C4-2B (cell line): ENCODE results near the gene SRPK2.

ENCODE experiments used
- CTCF ChIP-seq: fragments of 450-650 bp; conservative IDR thresholded peaks from 2 replicates; pipeline ENCODE4 v1.5.1; 2017; ENCODE audit warnings: mild to moderate bottlenecking
- ZFX ChIP-seq: fragments of 450-650 bp; IDR thresholded peaks from 2 replicates; pipeline ENCODE4 v1.6.1; 2017

DNA sequence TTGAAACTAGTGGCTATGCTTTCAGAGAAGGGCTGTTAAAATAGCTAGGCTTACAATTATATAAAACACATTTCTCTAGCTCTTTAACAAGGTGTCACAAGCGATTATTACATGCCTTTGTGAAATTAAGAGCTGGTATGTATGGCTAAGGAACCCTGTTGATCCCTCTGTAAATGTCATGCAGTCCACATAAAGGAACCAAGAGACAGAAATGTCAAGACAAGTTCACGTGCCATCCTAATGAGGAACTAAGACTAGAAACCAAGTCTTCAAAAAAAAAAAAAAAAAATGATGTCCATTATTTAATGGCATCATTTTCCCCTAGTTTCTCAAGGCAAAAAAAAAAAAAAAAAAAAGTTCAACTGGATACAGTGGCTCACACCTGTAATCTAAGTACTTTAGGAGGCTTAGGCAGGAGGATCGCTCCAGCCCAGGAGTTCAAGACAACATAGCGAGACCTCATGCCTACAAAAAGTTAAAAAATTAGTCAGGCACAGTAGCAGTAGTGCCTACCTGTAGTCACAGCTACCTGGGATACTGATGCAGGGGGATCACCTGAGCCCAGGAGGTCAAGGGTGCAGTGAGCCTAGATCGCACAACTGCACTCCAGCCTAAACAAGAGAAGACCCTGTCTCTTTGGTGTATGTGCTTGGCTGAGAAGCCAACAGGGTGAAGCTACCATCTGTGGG is 63.4 kb downstream of the SRPK2 start:
- no peak for TF ChIP-seq CTCF
- no peak for TF ChIP-seq ZFX
